ENCODE results near the gene ARHGDIG.

DNA sequence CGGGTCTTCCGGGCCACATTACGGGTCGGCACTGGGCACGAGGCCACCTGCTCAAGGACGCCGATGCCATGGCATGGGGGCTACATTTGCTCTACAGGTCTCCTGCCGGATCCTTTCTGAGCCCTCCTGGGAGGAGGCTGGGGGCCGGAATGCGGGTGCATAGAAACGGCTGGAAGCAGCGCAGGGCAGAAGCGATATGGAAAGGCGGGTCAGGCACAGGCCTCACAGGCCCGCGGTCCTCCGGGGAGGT lies 43.7 kb downstream of the ARHGDIG start:
- TF ChIP-seq, protein P1, sequence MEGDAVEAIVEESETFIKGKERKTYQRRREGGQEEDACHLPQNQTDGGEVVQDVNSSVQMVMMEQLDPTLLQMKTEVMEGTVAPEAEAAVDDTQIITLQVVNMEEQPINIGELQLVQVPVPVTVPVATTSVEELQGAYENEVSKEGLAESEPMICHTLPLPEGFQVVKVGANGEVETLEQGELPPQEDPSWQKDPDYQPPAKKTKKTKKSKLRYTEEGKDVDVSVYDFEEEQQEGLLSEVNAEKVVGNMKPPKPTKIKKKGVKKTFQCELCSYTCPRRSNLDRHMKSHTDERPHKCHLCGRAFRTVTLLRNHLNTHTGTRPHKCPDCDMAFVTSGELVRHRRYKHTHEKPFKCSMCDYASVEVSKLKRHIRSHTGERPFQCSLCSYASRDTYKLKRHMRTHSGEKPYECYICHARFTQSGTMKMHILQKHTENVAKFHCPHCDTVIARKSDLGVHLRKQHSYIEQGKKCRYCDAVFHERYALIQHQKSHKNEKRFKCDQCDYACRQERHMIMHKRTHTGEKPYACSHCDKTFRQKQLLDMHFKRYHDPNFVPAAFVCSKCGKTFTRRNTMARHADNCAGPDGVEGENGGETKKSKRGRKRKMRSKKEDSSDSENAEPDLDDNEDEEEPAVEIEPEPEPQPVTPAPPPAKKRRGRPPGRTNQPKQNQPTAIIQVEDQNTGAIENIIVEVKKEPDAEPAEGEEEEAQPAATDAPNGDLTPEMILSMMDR (IDR thresholded peaks at IDR 0.05) = no peak
- TF ChIP-seq POLR2A (IDR thresholded peaks at IDR 0.05) = no peak

Data from right lobe of liver (tissue), 4 donors.